CD1c-positive myeloid dendritic cell (primary cell): ENCODE results near the gene NLN.
"Not testable (repeated sequence)": the region's sequence is repeated elsewhere in the genome, so short reads cannot be mapped to it uniquely, and the experiment has no call there.

ENCODE experiments used
- DNase-seq: peaks from one replicate; pipeline ENCODE4 v3.0.0-alpha.2; 2016; ENCODE audit errors: extremely low spot score

Gene NLN

DNA sequence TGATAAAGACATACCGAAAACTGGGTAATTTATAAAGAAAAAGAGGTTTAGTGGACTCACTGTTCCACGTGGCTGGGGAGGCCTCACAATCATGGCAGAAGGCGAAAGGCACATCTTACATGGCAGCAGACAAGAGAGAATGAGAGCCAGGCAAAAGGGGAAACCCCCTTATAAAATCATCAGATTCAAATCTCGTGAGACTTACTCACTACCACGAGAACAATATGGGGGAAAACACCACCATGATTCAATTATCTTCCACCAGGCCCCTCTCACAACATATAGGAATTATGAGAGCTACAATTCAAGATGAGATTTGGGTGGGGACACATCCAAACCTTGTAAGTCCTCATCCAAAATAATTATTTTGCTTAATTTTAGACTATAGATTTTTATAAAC, 149.8 kb downstream of the NLN start:
- not testable (repeated sequence) for DNase-seq

DNA sequence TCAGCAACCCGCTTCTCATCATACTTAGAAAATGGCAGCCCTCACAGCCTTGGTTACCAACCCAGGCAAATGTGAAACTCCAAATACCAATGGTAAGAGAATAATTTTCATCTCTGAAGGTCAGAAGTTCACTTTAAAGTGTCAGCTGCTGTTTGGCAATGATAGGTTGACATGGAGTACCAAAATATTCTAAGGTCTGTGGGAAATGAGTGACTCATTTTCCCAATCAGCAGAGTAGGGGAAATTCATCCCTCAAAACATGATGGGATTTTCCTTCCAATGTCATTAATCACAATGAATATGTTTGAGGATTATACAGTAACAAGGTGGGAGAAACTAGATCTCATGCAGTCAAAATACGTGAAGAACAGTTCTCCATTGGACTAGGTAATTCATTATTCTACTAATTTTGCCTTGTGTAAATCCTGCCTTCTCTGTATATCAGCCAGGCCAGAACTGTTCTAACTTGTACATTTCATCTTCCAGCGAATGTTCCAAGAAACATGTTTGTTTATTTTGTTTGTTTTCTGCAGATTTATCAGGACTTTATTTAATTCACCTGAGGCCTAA, 151.3 kb downstream of the NLN start:
- no peak for DNase-seq

DNA sequence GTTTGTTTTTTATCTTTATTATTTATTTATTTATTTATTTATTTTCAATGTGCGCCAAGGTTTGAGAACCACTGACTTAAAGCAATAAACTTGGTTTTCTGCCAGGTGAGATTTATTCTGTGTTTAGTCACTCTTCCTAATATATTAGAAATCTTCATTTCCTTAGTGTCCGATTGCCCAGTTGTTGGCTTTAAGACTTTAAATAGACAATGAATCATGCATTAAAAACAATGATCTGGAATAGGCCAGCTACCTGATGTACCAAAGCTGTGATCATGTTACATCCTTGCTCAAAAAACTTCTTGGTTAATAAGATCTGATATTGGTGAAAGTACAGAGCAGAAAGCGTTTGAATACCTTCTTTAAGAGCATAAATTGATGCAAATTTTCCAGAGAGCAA, 152.2 kb downstream of the NLN start:
- no peak for DNase-seq

DNA sequence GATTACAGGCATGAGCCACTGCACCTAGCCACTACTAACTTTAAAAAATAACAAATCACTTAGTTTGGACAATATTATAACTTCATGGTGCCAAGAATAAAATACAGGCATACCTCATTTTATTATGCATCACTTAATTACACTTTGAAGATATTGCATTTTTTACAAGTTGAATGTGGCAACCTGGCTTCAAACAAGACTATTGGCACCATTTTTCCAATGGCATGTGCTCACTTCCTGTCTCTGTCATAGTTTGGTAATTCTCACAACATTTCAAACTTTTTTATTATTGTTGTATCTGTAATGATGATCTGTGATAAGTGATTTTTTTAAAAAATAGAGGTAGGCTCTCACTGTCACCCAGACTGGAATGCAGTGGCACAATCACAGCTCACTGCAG, 154.5 kb downstream of the NLN start:
- DNase-seq: no peak

DNA sequence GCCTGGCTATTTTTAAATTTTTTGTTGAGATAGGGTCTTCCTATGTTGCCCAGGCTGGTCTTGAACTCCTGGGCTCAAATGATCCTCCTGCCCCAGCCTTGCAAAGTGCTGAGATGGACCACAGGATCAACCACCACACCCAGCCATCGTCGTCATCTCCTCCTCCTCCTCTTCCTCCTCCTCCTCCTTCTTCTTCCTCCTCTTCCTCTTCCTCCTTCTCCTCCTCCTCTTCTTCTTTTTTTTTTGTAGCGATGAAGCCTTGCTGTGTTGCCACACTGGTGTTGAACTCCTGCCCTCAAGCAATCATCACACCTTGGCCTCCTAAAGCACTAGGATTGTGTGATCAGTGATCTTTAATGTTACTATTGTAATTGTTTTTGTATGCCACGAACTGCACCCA, 155.0 kb downstream of the NLN start:
- no peak for DNase-seq
